OCI-LY7 (cell line): ENCODE data around the gene CARD19. TPM values are rescaled to one million over a fixed set of nuclear protein-coding genes. Genes with fewer than 3 reads are reported as not detected.

Source experiments
- BruUV-seq: library from RNA; stranded (reverse); fragments of 400-500 nt; replicated peaks from 2 replicates; lab custom pipeline; 2021; lab: Mats Ljungman, UMichigan
- CTCF ChIA-PET: fragments of 300-600 bp; sonication (Branson Sonifier 250); formaldehyde crosslinking; loops from one replicate; lab custom pipeline; 2022; ENCODE audit warnings: antibody characterized with exemption; ENCODE audit not compliant: unreplicated experiment; lab: Charles Lee
- POLR2A ChIA-PET: fragments of 300-600 bp; sonication (Branson Sonifier 250); formaldehyde crosslinking; loops from one replicate; lab custom pipeline; 2022; ENCODE audit warnings: antibody characterized with exemption; lab: Charles Lee
- DNase-seq: peaks from one replicate; pipeline ENCODE4 v3.0.0-alpha.2; 2015; ENCODE audit warnings: low spot score
- H2AFZ ChIP-seq: fragments of 200-600 bp; sonication (generic), shearing (Covaris generic); 2 replicates; pipeline ENCODE4 v1.6.1; 2014; ENCODE audit warnings: mild to moderate bottlenecking, antibody characterized with exemption, low read length, moderate library complexity
- H3K27ac ChIP-seq: fragments of 200-600 bp; sonication (generic); 2 replicates; pipeline ENCODE4 v1.5.1; 2014; ENCODE audit warnings: mixed run types, low read depth, mild to moderate bottlenecking, moderate library complexity, low read length, inconsistent platforms; ENCODE audit not compliant: poor library complexity, severe bottlenecking
- H3K36me3 ChIP-seq: fragments of 200-600 bp; sonication (generic); 2 replicates; pipeline ENCODE4 v1.6.1; 2014; ENCODE audit warnings: mild to moderate bottlenecking, antibody characterized with exemption, low read length, moderate library complexity, mixed read lengths; ENCODE audit not compliant: insufficient read depth
- H3K4me1 ChIP-seq: fragments of 200-600 bp; sonication (generic); 2 replicates; pipeline ENCODE4 v1.5.1; 2014; ENCODE audit warnings: mild to moderate bottlenecking, low read length; ENCODE audit not compliant: insufficient read depth, poor library complexity, severe bottlenecking
- H3K4me2 ChIP-seq: fragments of 200-600 bp; sonication (generic); 2 replicates; pipeline ENCODE4 v1.6.1; 2014; ENCODE audit warnings: mild to moderate bottlenecking, low read length
- H3K4me3 ChIP-seq: fragments of 200-600 bp; sonication (generic); 2 replicates; pipeline ENCODE4 v1.5.1; 2014; ENCODE audit warnings: mild to moderate bottlenecking, low read depth, low read length; ENCODE audit not compliant: poor library complexity, severe bottlenecking
- H3K79me2 ChIP-seq: fragments of 200-600 bp; sonication (generic); 2 replicates; pipeline ENCODE4 v1.6.1; 2016; ENCODE audit warnings: low read depth, mild to moderate bottlenecking, low read length, moderate library complexity, mixed read lengths; ENCODE audit not compliant: insufficient read depth
- H3K9me2 ChIP-seq: fragments of 200-600 bp; sonication (generic); 2 replicates; pipeline ENCODE4 v1.6.1; 2016; ENCODE audit warnings: mild to moderate bottlenecking, low read length, mixed read lengths; ENCODE audit not compliant: insufficient read depth
- H3K9me3 ChIP-seq: fragments of 200-600 bp; sonication (generic); 2 replicates; pipeline ENCODE4 v1.6.1; 2014; ENCODE audit warnings: mild to moderate bottlenecking, mixed run types, low read length, mixed read lengths
- H4K20me1 ChIP-seq: fragments of 200-600 bp; sonication (generic); 2 replicates; pipeline ENCODE4 v1.6.1; 2014; ENCODE audit warnings: mild to moderate bottlenecking, antibody characterized with exemption, low read length, moderate library complexity, mixed read lengths; ENCODE audit not compliant: insufficient read depth
- EZH2phosphoT487 ChIP-seq: fragments of 200-600 bp; sonication (generic); IDR thresholded peaks from 2 replicates; pipeline ENCODE4 v1.6.1; 2018; ENCODE audit warnings: low read depth, borderline replicate concordance, mild to moderate bottlenecking, mixed run types, antibody characterized with exemption, low read length, moderate library complexity, mixed read lengths
- intact Hi-C: fragments of 100-400 bp; cut with micrococcal nuclease; formaldehyde crosslinking; loops from one replicate; pipeline ENCODE4 v1.10.0; 2022; ENCODE audit not compliant: unreplicated experiment
- total RNA-seq, 2 experiments: library from RNA; depleted of rRNA in 1 of 2; stranded (reverse); fragments of >200 nt in 1 of 2; shearing (Covaris generic) in 1 of 2; gene quantifications; 2 replicates each; pipeline ENCODE4 v1.2.3, GENCODE V29; 2014 to 2022
- TF ChIP-seq, protein P1 (sequence below): fragments of 200-600 bp; sonication (generic); conservative IDR thresholded peaks from 2 replicates; pipeline ENCODE4 v1.5.1; 2014; ENCODE audit warnings: mild to moderate bottlenecking, antibody characterized with exemption, low read length, moderate library complexity, mixed read lengths

CARD19 gene
- total RNA-seq, 2 experiments from 2014 or later = 15.8 to 26.8 TPM

DNA sequence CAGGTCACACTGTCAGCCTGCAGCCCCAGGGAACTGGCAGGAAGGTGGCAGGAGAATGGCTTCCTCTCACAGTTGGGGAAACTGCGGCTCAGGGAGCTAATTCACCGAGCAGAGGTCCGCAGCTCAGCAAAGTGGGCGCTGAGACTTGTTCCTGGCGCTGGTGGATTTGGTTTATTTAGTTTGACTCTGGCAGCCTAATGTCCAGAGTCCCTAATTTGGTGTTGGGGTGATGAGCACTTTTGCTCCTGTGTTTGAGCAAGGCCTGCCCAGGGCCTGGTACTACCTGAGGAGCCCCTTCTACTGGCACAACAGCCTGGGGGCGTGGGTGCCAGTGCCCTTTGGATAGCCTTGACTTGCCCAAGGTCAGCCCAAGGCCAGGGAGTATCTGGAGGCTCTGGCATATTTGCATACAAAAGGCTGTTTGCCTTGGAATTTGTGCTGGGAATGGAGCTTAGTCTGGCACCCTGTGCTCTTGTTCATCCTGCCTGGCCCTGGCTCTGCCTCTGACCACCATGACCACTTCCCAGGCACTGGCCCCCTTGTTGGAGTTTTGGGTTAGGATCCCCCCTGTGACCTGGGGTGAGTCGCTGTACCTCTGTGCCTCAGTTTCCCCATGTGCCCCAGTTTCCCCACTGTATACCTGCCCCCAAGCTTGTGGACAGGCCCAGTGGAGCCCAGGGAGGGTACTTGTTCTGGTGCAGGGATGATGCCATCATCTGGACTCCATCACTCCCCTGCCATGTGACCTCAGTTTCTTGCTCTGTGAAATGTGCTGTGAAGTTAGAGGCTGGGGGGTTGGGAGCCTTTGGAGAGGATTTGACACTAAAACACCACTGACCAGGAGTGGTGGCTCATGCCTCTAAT, 36.1 kb upstream of the CARD19 start:
- H3K9me2 ChIP-seq = no peaks in the 10 kb centered on the region
- DNase-seq = no peak
- intact Hi-C loops = loop anchor here (5.0 to 10.0 kb wide), 3 partner anchors 77 to 295 kb away; partner anchors contain the start of gene BICD2
- no peak overlapping the region for H2AFZ ChIP-seq
- H3K27ac ChIP-seq = peak overlapping the region; percentile 95
- H3K4me3 ChIP-seq = peak overlapping the region; percentile 79
- CTCF ChIA-PET = interaction anchor here (0.7 to 1.4 kb wide), 5 partner anchors 11 to 243 kb away, joined by 3 to 6 read pairs (median 3); no protein-coding TSS in a partner anchor
- POLR2A ChIA-PET = interaction anchor here (0.7 to 1.5 kb wide), 5 partner anchors 15 to 57 kb away, joined by 3 to 6 read pairs (median 3); no protein-coding TSS in a partner anchor
- no peaks in the 10 kb centered on the region for H3K9me3 ChIP-seq
- TSS peak; percentile 36 for BruUV-seq
- peaks cover 40% of the 10 kb centered on the region for H3K79me2 ChIP-seq
- peaks cover 80% of the 10 kb centered on the region for H3K4me1 ChIP-seq
- H3K36me3 ChIP-seq = peaks cover 21% of the 10 kb centered on the region
- H4K20me1 ChIP-seq = no peaks in the 10 kb centered on the region
- peak overlapping the region; percentile 88 for H3K4me2 ChIP-seq
- no peak for TF ChIP-seq EZH2phosphoT487
- TF ChIP-seq, protein P1, sequence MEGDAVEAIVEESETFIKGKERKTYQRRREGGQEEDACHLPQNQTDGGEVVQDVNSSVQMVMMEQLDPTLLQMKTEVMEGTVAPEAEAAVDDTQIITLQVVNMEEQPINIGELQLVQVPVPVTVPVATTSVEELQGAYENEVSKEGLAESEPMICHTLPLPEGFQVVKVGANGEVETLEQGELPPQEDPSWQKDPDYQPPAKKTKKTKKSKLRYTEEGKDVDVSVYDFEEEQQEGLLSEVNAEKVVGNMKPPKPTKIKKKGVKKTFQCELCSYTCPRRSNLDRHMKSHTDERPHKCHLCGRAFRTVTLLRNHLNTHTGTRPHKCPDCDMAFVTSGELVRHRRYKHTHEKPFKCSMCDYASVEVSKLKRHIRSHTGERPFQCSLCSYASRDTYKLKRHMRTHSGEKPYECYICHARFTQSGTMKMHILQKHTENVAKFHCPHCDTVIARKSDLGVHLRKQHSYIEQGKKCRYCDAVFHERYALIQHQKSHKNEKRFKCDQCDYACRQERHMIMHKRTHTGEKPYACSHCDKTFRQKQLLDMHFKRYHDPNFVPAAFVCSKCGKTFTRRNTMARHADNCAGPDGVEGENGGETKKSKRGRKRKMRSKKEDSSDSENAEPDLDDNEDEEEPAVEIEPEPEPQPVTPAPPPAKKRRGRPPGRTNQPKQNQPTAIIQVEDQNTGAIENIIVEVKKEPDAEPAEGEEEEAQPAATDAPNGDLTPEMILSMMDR = no peak

GRCh38 chr9:93060746-93061259, 35.2 kb upstream of the CARD19 start:
- Histone ChIP-seq H3K79me2 (peaks cover 49% of the 10 kb centered on the region), H3K27ac (peak overlapping the region; percentile 95), H3K9me2 (no peaks in the 10 kb centered on the region), H3K4me1 (peaks cover 80% of the 10 kb centered on the region), H3K9me3 (no peaks in the 10 kb centered on the region), H2AFZ (no peak overlapping the region), H3K36me3 (peaks cover 30% of the 10 kb centered on the region), H3K4me2 (peak overlapping the region; percentile 88), H4K20me1 (no peaks in the 10 kb centered on the region), H3K4me3 (peak overlapping the region; percentile 79)
- BruUV-seq = no TSS peak
- TF ChIP-seq, protein P1 = no peak
- no peak for TF ChIP-seq EZH2phosphoT487
- ChIA-PET POLR2A (interaction anchor here (1.0 kb wide), 2 partner anchors 34 to 58 kb away, joined by 3 to 4 read pairs; no protein-coding TSS in a partner anchor), CTCF (interaction anchor here (0.7 to 0.8 kb wide), 2 partner anchors 12 to 97 kb away, joined by 3 read pairs; no protein-coding TSS in a partner anchor)
- intact Hi-C loops = loop anchor here (5.0 to 10.0 kb wide), 3 partner anchors 76 to 296 kb away; partner anchors contain the start of gene BICD2
- DNase-seq = peak; percentile 25
